RWPE1 (cell line): ENCODE data around the gene METTL1.

Experiments used
- CTCF ChIA-PET: fragments of 350-600 bp; sonication (Branson Sonifier 250); formaldehyde crosslinking; extraction: SDS; loops from one replicate; lab custom pipeline; 2021; lab: Yijun Ruan, JAX
- POLR2A ChIA-PET: fragments of 400-600 bp; formaldehyde crosslinking; extraction: SDS; loops from one replicate; lab custom pipeline; 2020; ENCODE audit warnings: antibody characterized with exemption; ENCODE audit not compliant: low non-redundant PET; lab: Yijun Ruan, JAX
- DNase-seq: peaks from one replicate; pipeline ENCODE4 v3.0.0; 2012; ENCODE audit warnings: low spot score
- H3K27ac ChIP-seq: fragments of 450-650 bp; 2 replicates; pipeline ENCODE4 v1.5.1; 2017
- CTCF ChIP-seq: fragments of 450-650 bp; conservative IDR thresholded peaks from 2 replicates; pipeline ENCODE4 v1.5.1; 2017; ENCODE audit warnings: low read depth, mild to moderate bottlenecking

METTL1 gene

GRCh38 chr12:57809425-57809824 lies 37.5 kb upstream of the METTL1 start:
- no peak for DNase-seq
- TF ChIP-seq CTCF: no peak
- ChIA-PET POLR2A (no interaction called here), CTCF (no interaction called here)
- no peak overlapping the region for H3K27ac ChIP-seq

- ChIA-PET POLR2A (no interaction called here), CTCF (interaction anchor here (0.7 kb wide), 1 partner anchor 323 kb away, joined by 4 read pairs; no protein-coding TSS in a partner anchor)
- TF ChIP-seq CTCF: no peak
- DNase-seq: no peak
- no peak overlapping the region for H3K27ac ChIP-seq
These were observed 36.4 kb upstream of the METTL1 start for GRCh38 chr12:57808351-57808750.

GRCh38 chr12:57807285-57807684 lies 35.4 kb upstream of the METTL1 start:
- CTCF ChIA-PET: no interaction called here
- TF ChIP-seq CTCF: no peak
- no peak for DNase-seq
- POLR2A ChIA-PET: no interaction called here
- H3K27ac ChIP-seq: no peak overlapping the region

GRCh38 chr12:57806677-57807076 lies 34.8 kb upstream of the METTL1 start:
- no peak for DNase-seq
- TF ChIP-seq CTCF: no peak
- POLR2A ChIA-PET: no interaction called here
- H3K27ac ChIP-seq: no peak overlapping the region
- CTCF ChIA-PET: no interaction called here

GRCh38 chr12:57803319-57803893 lies 31.5 kb upstream of the METTL1 start:
- POLR2A ChIA-PET: no interaction called here
- TF ChIP-seq CTCF: peak; percentile 74
- H3K27ac ChIP-seq: peak overlapping the region; percentile 41
- CTCF ChIA-PET: interaction anchor here (0.6 to 1.6 kb wide), 17 partner anchors 9 to 1376 kb away, joined by 3 to 12 read pairs (median 4); partner anchors contain the start of gene AVIL
- DNase-seq: peak; percentile 70

GRCh38 chr12:57802607-57803006 lies 30.7 kb upstream of the METTL1 start:
- no peak for DNase-seq
- no peak overlapping the region for H3K27ac ChIP-seq
- TF ChIP-seq CTCF: no peak
- POLR2A ChIA-PET: no interaction called here
- CTCF ChIA-PET: interaction anchor here (0.6 to 1.6 kb wide), 13 partner anchors 10 to 1375 kb away, joined by 3 to 12 read pairs (median 3); partner anchors contain the start of gene AVIL
